ENCODE data around the gene ACHE. TPM values are rescaled to one million over a fixed set of nuclear protein-coding genes. Genes with fewer than 3 reads are reported as not detected.

Gene ACHE
- total RNA-seq (2016; rRNA removed; fragmentation: Illumina TruSeq; extraction: Trizol) = 0.18 TPM in 1 of 2 replicates, not detected in the other
- total RNA-seq (2016; cell fraction: cytosol; rRNA removed; fragmentation: Illumina TruSeq; extraction: Trizol; ENCODE audit: low read depth) = not detected in 2 replicates
- 0.09 TPM in 1 of 2 replicates, not detected in the other for total RNA-seq (2016; cell fraction: insoluble cytoplasmic fraction; rRNA removed; fragmentation: Illumina TruSeq; extraction: Trizol)
- total RNA-seq (2016; cell fraction: membrane; rRNA removed; fragmentation: Illumina TruSeq; extraction: Trizol) = not detected in 2 replicates
- not detected in 2 replicates for total RNA-seq (2016; cell fraction: nucleus; rRNA removed; fragmentation: Illumina TruSeq; extraction: Trizol)
- polyA plus RNA-seq (2011; rRNA removed) = 0.40 and 0.99 TPM in 2 replicates
- polyA plus RNA-seq (2011; cell fraction: cytosol; rRNA removed) = 0.25 and 0.38 TPM in 2 replicates
- 2.2 and 3.0 TPM in 2 replicates for polyA plus RNA-seq (2011; cell fraction: nucleus; rRNA removed)
- polyA plus RNA-seq (2012) = 0.27 and 0.87 TPM in 2 replicates
- polyA plus RNA-seq (2016; cell fraction: cytosol; fragmentation: Illumina TruSeq; extraction: Trizol; ENCODE audit: low read depth) = 0.05 and 0.07 TPM in 2 replicates
- polyA plus RNA-seq (2016; cell fraction: insoluble cytoplasmic fraction; fragmentation: Illumina TruSeq; extraction: Trizol; ENCODE audit: low read depth) = not detected in 2 replicates
- polyA plus RNA-seq (2016; cell fraction: membrane; fragmentation: Illumina TruSeq; extraction: Trizol; ENCODE audit: low read depth) = 0.08 TPM in 1 of 2 replicates, not detected in the other
- polyA plus RNA-seq (2016; cell fraction: nucleus; fragmentation: Illumina TruSeq; extraction: Trizol; ENCODE audit: insufficient read depth, low read depth) = 0.77 and 1.1 TPM in 2 replicates
- 0.09 and 0.28 TPM in 2 replicates for polyA minus RNA-seq (2011; rRNA and poly(A)+ RNA removed; ENCODE audit: low replicate concordance)
- not detected in 2 replicates for polyA minus RNA-seq (2011; cell fraction: cytosol; rRNA and poly(A)+ RNA removed)
- polyA minus RNA-seq (2011; cell fraction: nucleus; rRNA and poly(A)+ RNA removed) = 0.26 and 0.75 TPM in 2 replicates
- percentile 26 among the genes with signal in this experiment for Bru-seq, nascent RNA
- percentile 27 among the genes with signal in this experiment for BruChase-seq, experiment 1, labeled RNA remaining after a 6-hour chase
- percentile 27 among the genes with signal in this experiment for BruChase-seq, experiment 2, labeled RNA remaining after a 2-hour chase
- long read RNA-seq, experiment 1 = 0 reads
- long read RNA-seq, experiment 2, partial matches to known transcripts = 0 of 2 reads
- long read RNA-seq, experiment 2, other reads (novel, unspliced or antisense) = 2 of 2 reads

DNA sequence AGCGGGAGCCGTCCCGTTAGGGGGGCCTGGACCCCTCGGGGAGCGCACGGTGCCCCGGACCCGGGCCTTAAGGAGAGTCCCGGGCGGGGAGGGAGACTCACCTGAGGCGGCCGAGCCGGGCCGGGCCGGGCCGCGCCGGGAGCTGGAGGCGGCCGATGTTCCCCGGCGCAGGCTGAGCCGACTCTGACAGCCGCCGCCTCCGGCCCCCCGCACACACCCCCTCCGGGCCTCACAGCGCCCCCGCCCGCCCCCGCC is at the start of gene ACHE:
TSS of gene ACHE (minus strand) at position 188 of the 255 bp plus-strand sequence. CDS start 1,656 bp downstream, outside the sequence.
- FAIRE-seq = no peak

More for the DNA sequence above, at the start of gene ACHE:
- in situ Hi-C loops (cut with HindIII; ENCODE audit: extremely low pct_ligation_motif_present, low pct_unique_long_range_greater_than_20kb) = loop anchor here (5.0 to 25.0 kb wide), 2 partner anchors 162 to 392 kb away; no protein-coding TSS in a partner anchor
- WGBS (ENCODE audit: low lambda C conversion rate) = 0% methylated on average over 5 of the region's 32 CpGs
- Histone ChIP-seq H3K4me3 (replicated peaks in 1 of 3; ENCODE audit: insufficient read depth in 1 of 3, low read depth in 2 of 3, low read length in 3 of 3) (peak within 1 kb of the TSS; percentile 44 to 69 (median 47); a peak in 5 of 6 replicates), H3K9ac (ENCODE audit: insufficient read depth, low read depth, low read length) (peak within 1 kb of the TSS; percentile 28; the same call in 1 of the 2 replicates), H3K36me3 (replicated peaks in 1 of 2; ENCODE audit: control insufficient read depth in 1 of 2, insufficient read depth in 2 of 2, low read length in 2 of 2) (no peaks in the 10 kb centered on the region), H4K20me1 (ENCODE audit: insufficient read depth, low read length) (no peaks in the 10 kb centered on the region), H3K27ac (ENCODE audit: extremely low read length, insufficient read depth, low read length) (no peak within 1 kb of the TSS), H3K79me2 (ENCODE audit: insufficient read depth, low read length) (no peaks in the 10 kb centered on the region), H2AFZ (ENCODE audit: low read length) (no peak within 1 kb of the TSS), H3K9me3 (ENCODE audit: low read length) (no peaks in the 10 kb centered on the region), H3K4me2 (ENCODE audit: low read depth, low read length) (peak within 1 kb of the TSS; percentile 73), H3K4me1 (ENCODE audit: insufficient read depth, low read length) (peaks cover 37% of the 10 kb centered on the region), H3K27me3 (ENCODE audit: control insufficient read depth in 1 of 2, insufficient read depth in 2 of 2, low read length in 2 of 2) (peaks cover 11 to 32% of the 10 kb centered on the region in 2 experiments)
- ATAC-seq (peak; percentile 42), DNase-seq (ENCODE audit: low spot score) (no peak)
- BruUV-seq (replicated peaks) = no TSS peak
- TF ChIP-seq, protein P1, sequence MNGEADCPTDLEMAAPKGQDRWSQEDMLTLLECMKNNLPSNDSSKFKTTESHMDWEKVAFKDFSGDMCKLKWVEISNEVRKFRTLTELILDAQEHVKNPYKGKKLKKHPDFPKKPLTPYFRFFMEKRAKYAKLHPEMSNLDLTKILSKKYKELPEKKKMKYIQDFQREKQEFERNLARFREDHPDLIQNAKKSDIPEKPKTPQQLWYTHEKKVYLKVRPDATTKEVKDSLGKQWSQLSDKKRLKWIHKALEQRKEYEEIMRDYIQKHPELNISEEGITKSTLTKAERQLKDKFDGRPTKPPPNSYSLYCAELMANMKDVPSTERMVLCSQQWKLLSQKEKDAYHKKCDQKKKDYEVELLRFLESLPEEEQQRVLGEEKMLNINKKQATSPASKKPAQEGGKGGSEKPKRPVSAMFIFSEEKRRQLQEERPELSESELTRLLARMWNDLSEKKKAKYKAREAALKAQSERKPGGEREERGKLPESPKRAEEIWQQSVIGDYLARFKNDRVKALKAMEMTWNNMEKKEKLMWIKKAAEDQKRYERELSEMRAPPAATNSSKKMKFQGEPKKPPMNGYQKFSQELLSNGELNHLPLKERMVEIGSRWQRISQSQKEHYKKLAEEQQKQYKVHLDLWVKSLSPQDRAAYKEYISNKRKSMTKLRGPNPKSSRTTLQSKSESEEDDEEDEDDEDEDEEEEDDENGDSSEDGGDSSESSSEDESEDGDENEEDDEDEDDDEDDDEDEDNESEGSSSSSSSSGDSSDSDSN (CRISPR knock-in tag; IDR thresholded peaks at IDR 0.05) = 0 out of 2 replicates have a peak, but pooled peaks have one; percentile 6
- TF ChIP-seq, protein P2, sequence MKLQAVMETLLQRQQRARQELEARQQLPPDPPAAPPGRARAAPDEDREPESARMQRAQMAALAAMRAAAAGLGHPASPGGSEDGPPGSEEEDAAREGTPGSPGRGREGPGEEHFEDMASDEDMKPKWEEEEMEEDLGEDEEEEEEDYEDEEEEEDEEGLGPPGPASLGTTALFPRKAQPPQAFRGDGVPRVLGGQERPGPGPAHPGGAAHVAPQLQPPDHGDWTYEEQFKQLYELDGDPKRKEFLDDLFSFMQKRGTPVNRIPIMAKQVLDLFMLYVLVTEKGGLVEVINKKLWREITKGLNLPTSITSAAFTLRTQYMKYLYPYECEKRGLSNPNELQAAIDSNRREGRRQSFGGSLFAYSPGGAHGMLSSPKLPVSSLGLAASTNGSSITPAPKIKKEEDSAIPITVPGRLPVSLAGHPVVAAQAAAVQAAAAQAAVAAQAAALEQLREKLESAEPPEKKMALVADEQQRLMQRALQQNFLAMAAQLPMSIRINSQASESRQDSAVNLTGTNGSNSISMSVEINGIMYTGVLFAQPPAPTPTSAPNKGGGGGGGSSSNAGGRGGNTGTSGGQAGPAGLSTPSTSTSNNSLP (IDR thresholded peaks at IDR 0.05; ENCODE audit: low read depth, low read length) = no peak
- no peak for TF ChIP-seq KAT7 (CRISPR knock-in tag; IDR thresholded peaks at IDR 0.05; ENCODE audit: borderline replicate concordance)
- intact Hi-C loops (cut with micrococcal nuclease; ENCODE audit: unreplicated experiment) = loop anchor here (5.0 kb wide), 1 partner anchor 182 kb away; no protein-coding TSS in a partner anchor
- ChIA-PET POLR2A (interaction anchor here (0.6 kb wide), 1 partner anchor 20 kb away, joined by 3 read pairs; the partner anchor contains the start of gene SRRT), CTCF (ENCODE audit: low intra/inter-chr PET ratio, low total read pairs) (interaction anchor here (1.9 to 3.2 kb wide), 2 partner anchors 164 to 182 kb away, joined by 6 to 28 read pairs; no protein-coding TSS in a partner anchor)

All from HepG2 (cell line).